Gastroesophageal sphincter (tissue), 4 donors: ENCODE data around the gene THADA. TPM values are rescaled to one million over a fixed set of nuclear protein-coding genes. Genes with fewer than 3 reads are reported as not detected.
A peak's percentile ranks its signal among the peaks of the same experiment; 100 is the strongest.

Experiments
- ATAC-seq: fragments of 150-250 bp; one replicate; pipeline ENCODE4 v1.9.1; 2016; ENCODE audit warnings: mild to moderate bottlenecking, moderate library complexity
- H3K27ac ChIP-seq, 4 donors: fragments of 200-600 bp; sonication (generic) in 3 of 4; 1 replicate in 3 of 4; 2 replicates in 1 of 4; pipeline ENCODE4 v1.5.1; 2016 to 2019
- H3K27me3 ChIP-seq: fragments of 200-600 bp; sonication (generic); one replicate; pipeline ENCODE4 v1.5.1; 2019
- H3K36me3 ChIP-seq, 2 donors: fragments of 200-600 bp; sonication (generic); one replicate each; pipeline ENCODE4 v1.5.1; 2019; ENCODE audit warnings: control low read depth in 1 of 2
- H3K4me1 ChIP-seq, 3 donors: fragments of 200-600 bp; sonication (generic); 1 replicate in 2 of 3; 2 replicates in 1 of 3; pipeline ENCODE4 v1.5.1; 2016 to 2019; ENCODE audit warnings: control low read depth in 2 of 3
- H3K4me3 ChIP-seq, 2 donors: fragments of 200-600 bp; sonication (generic); one replicate each; pipeline ENCODE4 v1.5.1; 2019; ENCODE audit warnings: mild to moderate bottlenecking in 1 of 2, moderate library complexity in 1 of 2
- H3K9me3 ChIP-seq, 3 donors: fragments of 200-600 bp; sonication (generic); one replicate each; pipeline ENCODE4 v1.5.1; 2017 to 2019; ENCODE audit warnings: control low read depth in 2 of 3
- CTCF ChIP-seq, 4 experiments: fragments of 200-600 bp in 2 of 4; fragments of 450-650 bp in 2 of 4; sonication (generic) in 1 of 4; IDR thresholded peaks; one replicate each; pipeline ENCODE4 v1.5.1; 2017 to 2019; ENCODE audit warnings: antibody characterized with exemption in 4 of 4, mild to moderate bottlenecking in 2 of 4, moderate library complexity in 2 of 4
- EP300 ChIP-seq: sonication (generic); formaldehyde crosslinking; IDR thresholded peaks from one replicate; pipeline ENCODE4 v1.6.1; 2017; ENCODE audit warnings: antibody characterized with exemption, mild to moderate bottlenecking
- POLR2A ChIP-seq, 2 donors: fragments of 450-650 bp; IDR thresholded peaks; one replicate each; pipeline ENCODE4 v1.6.1; 2017; ENCODE audit warnings: antibody characterized with exemption in 2 of 2, mild to moderate bottlenecking in 2 of 2, moderate library complexity in 1 of 2
- POLR2AphosphoS5 ChIP-seq: sonication (generic); formaldehyde crosslinking; IDR thresholded peaks from one replicate; pipeline ENCODE4 v1.6.1; 2017; ENCODE audit warnings: antibody characterized with exemption
- WGBS, 2 donors: methylation state at CpG; one replicate each; pipeline ENCODE4 v1.1.5; 2018; ENCODE audit warnings: low coverage in 1 of 2; 5-methylcytosine and 5-hydroxymethylcytosine counted together
- total RNA-seq, 4 donors: library from RNA; depleted of rRNA; stranded (reverse); fragments of >200 nt; gene quantifications; one replicate each; pipeline ENCODE4 v1.1.0, GENCODE V29; 2016

Gene THADA
- total RNA-seq, 4 donors from 2014 or later: 19.7 to 34.4 (median 22.3) TPM

- no peak for ATAC-seq
- peak overlapping the region in 2 of 4 donors; percentile 4 to 22 for H3K27ac ChIP-seq
- no peak overlapping the region for H3K4me3 ChIP-seq
- peaks cover 5 to 58% (median 17%) of the 10 kb centered on the region in 3 donors for H3K4me1 ChIP-seq
- 81 to 100% methylated on average over 1 to 4 of the region's 4 CpGs for WGBS, 2 donors
- H3K36me3 ChIP-seq: peaks cover 0 to 33% of the 10 kb centered on the region in 2 donors
- H3K27me3 ChIP-seq: no peaks in the 10 kb centered on the region
- TF ChIP-seq POLR2A (IDR thresholded peaks at IDR 0.05) (no peak), POLR2AphosphoS5 (no peak), CTCF (IDR thresholded peaks at IDR 0.05) (no peak), EP300 (no peak)
- no peaks in the 10 kb centered on the region for H3K9me3 ChIP-seq
These were observed 365.4 kb downstream of the THADA start for GRCh38 chr2:43230351-43230885.

GRCh38 chr2:43228756-43229659 lies 366.8 kb downstream of the THADA start:
- Histone ChIP-seq H3K4me3 (no peak overlapping the region), H3K9me3 (no peaks in the 10 kb centered on the region), H3K27ac (peak overlapping the region; percentile 81 to 99 (median 98))

GRCh38 chr2:43228321-43228751 lies 367.5 kb downstream of the THADA start:
- Histone ChIP-seq H3K4me1 (peaks cover 5 to 50% (median 17%) of the 10 kb centered on the region in 3 donors), H3K36me3 (peaks cover 0 to 54% of the 10 kb centered on the region in 2 donors), H3K27ac (peak overlapping the region; percentile 81 to 99 (median 98)), H3K27me3 (no peaks in the 10 kb centered on the region), H3K4me3 (peak overlapping the region in 1 of 2 donors; percentile 90), H3K9me3 (no peaks in the 10 kb centered on the region)
- TF ChIP-seq POLR2A (IDR thresholded peaks at IDR 0.05) (no peak), EP300 (no peak), POLR2AphosphoS5 (no peak), CTCF (IDR thresholded peaks at IDR 0.05) (no peak)
- ATAC-seq: no peak
- WGBS, 2 donors: 31 to 42% methylated on average over 2 of the region's 2 CpGs

More at GRCh38 chr2:43228756-43229659, 366.8 kb downstream of the THADA start:
- peaks cover 0 to 47% of the 10 kb centered on the region in 2 donors for H3K36me3 ChIP-seq
- ATAC-seq: no peak
- no peaks in the 10 kb centered on the region for H3K27me3 ChIP-seq
- H3K4me1 ChIP-seq: peaks cover 5 to 52% (median 17%) of the 10 kb centered on the region in 3 donors
- WGBS, 2 donors: 20 to 30% methylated on average over 3 to 6 of the region's 6 CpGs
- TF ChIP-seq POLR2A (IDR thresholded peaks at IDR 0.05): no peak
- TF ChIP-seq EP300: no peak
- no peak for TF ChIP-seq POLR2AphosphoS5
- TF ChIP-seq CTCF (IDR thresholded peaks at IDR 0.05): no peak

- WGBS, 2 donors: 0% methylated on average over 1 of the region's 10 CpGs; no CpG with 5 or more reads in 1 of the 2 donors
- no peak for ATAC-seq
- Histone ChIP-seq H3K27me3 (no peaks in the 10 kb centered on the region), H3K4me3 (peak overlapping the region; percentile 73 to 90), H3K27ac (peak overlapping the region; percentile 81 to 99 (median 98)), H3K9me3 (no peaks in the 10 kb centered on the region), H3K4me1 (peaks cover 5 to 50% (median 17%) of the 10 kb centered on the region in 3 donors), H3K36me3 (peaks cover 0 to 56% of the 10 kb centered on the region in 2 donors)
- TF ChIP-seq EP300: no peak
- no peak for TF ChIP-seq POLR2A (IDR thresholded peaks at IDR 0.05)
- no peak for TF ChIP-seq CTCF (IDR thresholded peaks at IDR 0.05)
- no peak for TF ChIP-seq POLR2AphosphoS5
These were observed 368.0 kb downstream of the THADA start for GRCh38 chr2:43227830-43228281.
